GM19463 (cell line): ENCODE data around the gene ALS2.
"Not testable (repeated sequence)": the region's sequence is repeated elsewhere in the genome, so short reads cannot be mapped to it uniquely, and the experiment has no call there.

Experiments
- ATAC-seq: cut with Tn5 transposase; IDR thresholded peaks from one replicate; pipeline ENCODE4 v1.9.1; 2021; ENCODE audit warnings: mild to moderate bottlenecking, moderate library complexity; ENCODE audit not compliant: unreplicated experiment

Gene ALS2

GRCh38 chr2:201794294-201794693, 13.6 kb upstream of the ALS2 start:
- ATAC-seq, result no peak

DNA sequence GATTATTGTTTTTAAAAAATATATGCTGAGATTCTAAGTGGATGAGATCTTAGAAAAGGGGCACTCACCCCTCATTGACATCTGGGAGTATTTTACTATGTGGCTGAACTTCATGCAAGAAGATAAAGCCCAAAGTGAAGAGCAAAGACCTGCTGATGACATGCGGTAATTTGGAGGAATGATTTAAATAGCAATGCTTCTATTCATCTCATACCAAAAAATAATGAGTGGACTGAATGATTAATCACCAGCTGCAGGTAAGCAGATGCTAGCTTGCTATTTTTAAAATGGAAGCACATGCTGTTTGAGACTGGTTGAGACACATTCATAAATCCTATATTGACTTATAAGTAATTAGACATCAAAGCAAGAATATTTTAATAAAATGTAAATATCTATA, 12.9 kb upstream of the ALS2 start:
- no peak for ATAC-seq

DNA sequence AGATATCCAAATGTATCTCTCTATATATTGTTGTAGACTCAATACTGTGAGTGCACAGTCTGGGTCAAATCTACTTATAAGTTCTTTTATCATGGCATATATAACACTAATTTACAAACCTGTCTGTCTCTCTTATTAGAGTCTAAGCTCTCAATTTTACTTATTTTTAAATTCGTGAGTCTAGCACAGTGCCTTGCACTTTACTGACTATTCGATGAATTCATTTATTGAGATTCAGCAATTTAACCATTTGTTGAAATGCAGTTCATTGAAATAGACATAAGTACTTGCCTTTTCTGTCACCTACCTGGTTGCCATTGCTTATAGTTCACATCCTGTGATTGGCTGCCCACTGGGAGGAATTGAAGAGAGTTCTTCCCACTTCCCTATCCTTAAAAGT, 10.3 kb upstream of the ALS2 start:
- no peak for ATAC-seq

DNA sequence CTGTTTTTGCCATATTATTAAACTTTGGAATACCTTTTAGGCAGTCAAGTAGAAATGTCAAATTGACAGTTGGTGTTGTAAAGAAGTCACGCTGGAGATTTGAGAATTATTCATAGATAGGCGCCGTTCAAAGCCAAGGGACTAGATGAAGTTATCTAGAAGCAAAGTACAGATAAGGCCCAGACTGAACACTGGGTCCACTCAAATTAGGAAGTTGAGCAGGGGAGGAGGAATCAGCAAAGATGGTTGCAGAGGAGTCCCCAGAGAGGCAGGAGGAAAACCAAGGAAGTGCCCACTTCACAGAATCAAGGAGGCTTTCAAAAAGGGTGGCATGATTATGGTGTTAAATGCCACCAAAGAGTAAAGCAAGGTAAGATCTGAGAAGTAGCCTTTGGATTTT, 9.6 kb upstream of the ALS2 start:
- no peak for ATAC-seq

DNA sequence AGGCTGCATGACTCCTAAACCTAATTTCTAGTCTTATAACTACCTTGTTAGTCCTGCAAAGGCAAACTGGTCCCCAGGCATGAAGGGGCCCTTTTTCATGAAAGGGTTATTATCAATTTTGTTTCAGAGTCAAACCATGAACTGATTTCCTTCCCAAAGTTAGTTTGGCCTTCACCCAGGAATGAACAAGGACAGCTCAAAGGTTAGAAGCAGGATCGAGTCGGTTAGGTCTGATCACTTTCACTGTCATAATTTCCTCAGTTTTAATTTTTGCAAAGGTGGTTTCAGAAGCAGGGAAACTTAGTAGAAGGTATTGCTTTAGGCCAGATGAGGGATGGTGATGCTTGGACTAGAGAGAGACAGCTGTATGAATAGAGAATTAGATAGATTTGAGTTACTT, 8.7 kb upstream of the ALS2 start:
- no peak for ATAC-seq

GRCh38 chr2:201788371-201788770, 7.6 kb upstream of the ALS2 start:
- ATAC-seq, result no peak

DNA sequence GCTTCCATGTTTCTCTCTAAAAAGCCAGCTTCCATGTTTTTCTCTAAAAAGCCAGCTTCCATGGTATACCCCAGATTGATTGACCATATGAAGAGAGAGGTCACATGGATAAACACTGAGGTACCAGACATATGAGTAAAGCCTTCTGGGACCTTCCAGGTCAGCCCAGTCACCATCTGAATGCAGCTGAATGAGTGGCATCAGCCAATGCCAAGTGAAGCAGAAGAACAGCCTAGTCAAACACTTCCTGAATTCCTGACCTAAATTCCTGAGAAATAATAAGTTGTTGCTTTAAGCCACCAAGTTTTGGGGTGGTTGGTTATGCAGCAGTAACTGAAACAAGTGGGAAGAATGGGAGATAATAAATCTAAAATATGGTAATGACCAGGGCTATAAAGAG, 5.7 kb upstream of the ALS2 start:
- no peak for ATAC-seq

DNA sequence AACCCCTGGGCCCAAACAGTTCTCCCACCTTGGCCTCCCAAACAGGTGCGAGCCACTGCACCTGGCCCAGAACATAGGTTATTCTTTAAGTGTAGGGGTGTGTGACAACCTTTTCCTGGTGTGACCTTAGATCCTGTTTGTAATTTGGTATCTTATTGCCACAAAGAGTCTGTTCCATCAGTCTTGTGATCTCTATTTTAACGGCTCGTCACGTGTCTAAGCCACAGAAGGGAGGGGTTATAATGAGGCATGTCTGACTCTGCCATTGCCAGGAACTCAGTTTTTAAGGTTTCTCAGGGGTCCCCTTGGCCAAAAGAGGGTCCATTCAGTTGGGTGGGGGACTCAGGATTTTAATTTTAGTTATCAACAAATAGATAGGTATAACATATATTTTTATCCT, 4.4 kb upstream of the ALS2 start:
- no peak for ATAC-seq

DNA sequence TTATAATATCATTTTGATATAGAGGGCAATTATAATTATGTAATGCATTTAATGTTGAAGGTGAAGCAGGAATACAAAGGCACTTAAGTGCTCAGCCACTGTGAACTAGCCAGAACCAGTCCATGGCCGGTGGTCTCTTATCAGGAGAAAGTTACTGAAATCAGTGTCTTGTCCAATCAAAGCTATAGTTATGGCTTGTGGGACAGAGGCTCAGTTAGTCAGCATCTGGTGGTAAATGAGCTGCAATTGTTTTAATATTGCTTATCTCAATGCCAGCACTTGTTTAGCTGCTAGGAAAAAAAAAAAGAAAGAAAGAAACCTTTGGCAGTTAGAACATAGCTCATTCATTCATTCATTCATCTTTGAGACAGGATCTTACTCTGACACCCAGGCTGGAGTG, 3.8 kb upstream of the ALS2 start:
- ATAC-seq, result no peak

DNA sequence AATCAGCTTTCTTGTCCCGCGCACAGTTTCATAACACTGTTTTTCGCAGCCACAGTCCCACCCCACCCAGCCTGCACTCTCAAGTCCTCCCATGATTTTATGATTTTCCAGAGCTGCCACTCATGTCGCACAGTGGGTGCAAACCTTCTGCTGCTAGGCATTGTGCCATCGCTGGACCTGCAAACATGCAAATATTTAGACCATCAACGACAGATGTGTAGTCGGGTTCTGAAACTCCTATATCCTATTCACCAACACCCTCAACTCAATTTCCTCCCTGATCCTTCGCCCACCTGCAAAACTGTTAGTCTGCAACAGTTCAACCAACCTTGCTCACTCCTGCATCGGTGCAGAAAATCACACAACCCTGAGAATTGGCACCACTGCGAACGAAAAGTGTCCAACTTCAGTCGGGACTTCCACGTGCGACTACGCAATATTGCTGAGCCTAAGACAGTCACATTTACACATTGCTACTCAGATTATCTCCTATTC, 871 bp upstream of the ALS2 start:
- ATAC-seq, result no peak

DNA sequence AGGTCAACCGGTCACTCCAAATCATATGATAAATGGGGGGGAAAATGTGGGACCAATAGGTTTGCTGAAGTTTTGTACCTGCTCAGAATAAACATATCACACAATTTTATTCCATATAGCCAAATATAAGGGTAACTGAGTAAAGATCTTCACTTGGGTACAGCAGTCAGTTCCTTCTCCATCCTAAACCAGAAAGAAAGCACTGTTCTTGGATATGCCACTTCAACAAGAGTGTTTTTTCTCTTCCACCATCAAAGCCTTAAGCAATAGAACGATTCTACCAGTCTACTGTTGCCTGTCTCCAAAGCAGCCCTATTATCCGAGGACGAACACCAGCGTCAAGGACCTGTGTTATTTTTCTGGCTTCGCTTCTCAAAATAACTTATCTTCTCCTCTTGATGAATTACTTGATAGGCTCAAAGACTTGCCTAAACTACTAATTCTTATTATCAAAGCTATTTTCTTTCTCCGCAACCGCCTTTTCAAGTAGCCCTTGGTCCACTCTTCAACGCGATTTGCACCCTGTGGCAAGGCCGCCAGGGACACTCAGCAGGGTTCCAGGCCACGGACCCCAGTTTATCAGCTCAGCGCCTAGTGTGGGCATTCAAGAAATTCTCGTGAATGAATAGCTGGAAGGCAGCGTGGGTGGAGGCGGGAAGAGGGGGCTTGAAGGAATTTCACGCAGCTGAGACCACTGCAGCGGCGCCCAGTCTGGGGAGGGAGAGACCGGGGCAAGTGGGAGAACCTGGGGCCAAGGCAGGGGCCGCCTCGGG, 646 bp downstream of the ALS2 start:
- ATAC-seq, result no peak

GRCh38 chr2:201777869-201778268, 2.9 kb downstream of the ALS2 start:
- ATAC-seq, result no peak

GRCh38 chr2:201777043-201777442, 3.7 kb downstream of the ALS2 start:
- ATAC-seq, result no peak

GRCh38 chr2:201775326-201775725, 5.4 kb downstream of the ALS2 start:
- ATAC-seq, result no peak

- ATAC-seq, result no peak
Measured at GRCh38 chr2:201774546-201774945, 6.2 kb downstream of the ALS2 start.

GRCh38 chr2:201773990-201774389, 6.7 kb downstream of the ALS2 start:
- no peak for ATAC-seq

DNA sequence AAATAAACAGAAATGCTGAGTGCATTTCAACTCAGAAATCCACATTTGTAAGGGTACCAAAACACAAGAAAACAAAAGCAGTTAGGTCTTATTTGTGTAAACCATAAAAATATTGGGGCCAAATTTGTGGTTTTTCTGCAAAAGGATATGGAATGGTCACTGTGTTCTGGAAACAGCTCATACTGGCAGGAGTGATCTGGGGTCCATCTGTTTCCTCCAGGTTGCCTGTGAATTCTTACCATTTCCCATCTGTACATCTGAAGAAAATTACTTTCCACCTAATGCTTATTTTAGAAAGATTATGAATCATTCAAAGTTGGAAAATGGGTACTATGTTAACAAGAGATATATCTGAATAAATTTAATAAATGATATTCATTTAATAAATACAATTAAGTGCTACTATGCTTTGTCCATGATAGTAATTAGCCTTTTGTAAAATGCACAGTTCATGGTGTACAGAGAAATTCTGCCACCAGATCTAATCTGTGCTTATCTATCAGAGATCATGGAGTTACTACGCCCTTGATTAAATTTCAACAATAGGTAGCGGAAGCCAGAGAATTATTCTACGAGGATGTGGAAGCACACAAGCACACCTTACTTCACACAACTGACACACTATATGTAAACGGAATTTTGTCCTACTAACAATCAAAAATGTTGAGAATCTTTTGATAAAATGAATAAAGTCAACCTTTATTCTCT, 10.9 kb downstream of the ALS2 start:
- ATAC-seq, result no peak

GRCh38 chr2:201768918-201769317, 11.8 kb downstream of the ALS2 start:
- no peak for ATAC-seq

- ATAC-seq, result no peak
Measured at GRCh38 chr2:201765799-201766198, 14.9 kb downstream of the ALS2 start.

DNA sequence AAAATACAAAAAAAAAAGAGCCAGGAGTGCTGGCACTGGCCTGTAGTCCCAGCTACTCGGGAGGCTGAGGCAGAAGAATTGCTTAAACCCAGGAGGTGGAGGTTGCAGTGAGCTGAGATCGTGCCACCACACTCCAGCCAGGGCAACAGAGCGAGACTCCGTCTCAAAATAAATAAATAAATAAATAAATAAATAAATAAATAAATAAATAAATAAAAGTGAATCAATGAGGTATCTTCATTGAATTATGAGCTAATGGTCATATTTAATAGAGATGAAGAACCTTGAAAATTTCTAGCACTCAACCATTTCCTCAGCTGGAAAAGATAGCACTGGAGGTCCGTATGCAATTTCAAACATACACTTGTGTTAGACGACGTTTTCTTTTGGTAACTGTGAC, 16.3 kb downstream of the ALS2 start:
- not testable (repeated sequence) for ATAC-seq

DNA sequence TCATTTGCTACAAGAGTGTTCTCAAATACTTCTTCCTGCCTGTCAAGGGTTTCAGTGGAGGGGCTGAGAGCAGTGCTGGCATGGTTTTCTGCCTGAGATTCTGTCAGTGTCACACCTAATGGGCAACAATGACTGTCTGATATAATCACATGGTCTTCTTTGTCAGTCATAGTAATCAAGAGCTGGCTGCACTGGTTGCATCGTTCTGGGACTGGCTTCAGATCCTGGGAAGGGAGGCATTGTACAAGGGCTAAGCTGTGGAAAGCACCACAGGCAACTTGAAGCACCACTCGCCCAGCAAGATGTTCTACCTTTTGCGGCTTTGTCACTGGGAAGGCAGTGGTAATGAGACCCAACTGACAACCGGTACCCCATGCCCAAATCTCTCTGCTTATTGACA, 19.6 kb downstream of the ALS2 start:
- ATAC-seq, result no peak

GRCh38 chr2:201759567-201759966, 21.2 kb downstream of the ALS2 start:
- ATAC-seq, result no peak
